ENCODE data around the gene HIGD1C.
"Not testable (repeated sequence)": the region's sequence is repeated elsewhere in the genome, so short reads cannot be mapped to it uniquely, and the experiment has no call there.

HIGD1C gene

GRCh38 chr12:50984586-50985298, 32.4 kb downstream of the HIGD1C start:
- peak in 1 of 51 donors; percentile 36 for DNase-seq

GRCh38 chr12:50985322-50985721, 33.0 kb downstream of the HIGD1C start:
- peak in 4 of 51 donors; percentile 1 to 36 (median 5) for DNase-seq

DNA sequence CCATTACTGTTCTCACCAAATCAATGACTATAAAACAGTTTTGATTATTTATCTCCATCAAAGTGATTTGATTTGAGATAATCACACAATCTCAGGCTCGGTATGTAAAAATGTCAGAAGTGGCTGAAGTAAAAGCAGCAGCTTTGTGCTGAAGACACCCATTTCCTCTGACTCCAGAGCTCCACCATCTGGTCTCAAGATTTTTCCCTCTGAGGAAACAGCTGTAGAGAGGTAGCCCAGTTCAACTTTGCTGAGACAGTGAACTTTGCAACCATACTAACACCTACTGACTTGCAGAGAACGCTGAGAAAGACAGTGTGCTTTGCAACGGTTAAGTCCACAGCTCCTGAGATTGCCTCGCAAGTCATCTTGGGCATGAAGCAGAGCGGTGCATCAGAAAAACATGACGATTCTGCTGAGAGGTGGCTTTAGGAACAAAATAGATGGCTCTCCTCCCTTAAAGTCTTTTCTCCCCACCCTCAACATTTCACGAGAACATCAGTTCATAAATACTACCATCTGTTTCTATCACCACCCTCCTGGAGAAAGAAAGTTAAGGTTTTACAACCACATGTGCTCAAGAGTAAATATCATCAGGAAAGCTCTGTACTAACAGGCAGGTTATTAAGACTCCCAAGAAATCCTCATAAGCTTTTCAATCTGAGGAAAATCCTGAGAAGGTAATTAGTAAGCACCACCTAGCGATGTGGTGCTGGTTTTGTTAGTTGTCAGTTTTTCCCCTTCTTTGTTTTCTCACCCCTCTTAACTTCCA, 34.8 kb downstream of the HIGD1C start:
- peak in 22 of 51 donors; percentile 3 to 70 (median 28) for DNase-seq

- DNase-seq, result no peak
Observed at GRCh38 chr12:50988051-50988450, 35.7 kb downstream of the HIGD1C start.

- DNase-seq, result no peak
Observed at GRCh38 chr12:50988871-50989270, 36.5 kb downstream of the HIGD1C start.

DNA sequence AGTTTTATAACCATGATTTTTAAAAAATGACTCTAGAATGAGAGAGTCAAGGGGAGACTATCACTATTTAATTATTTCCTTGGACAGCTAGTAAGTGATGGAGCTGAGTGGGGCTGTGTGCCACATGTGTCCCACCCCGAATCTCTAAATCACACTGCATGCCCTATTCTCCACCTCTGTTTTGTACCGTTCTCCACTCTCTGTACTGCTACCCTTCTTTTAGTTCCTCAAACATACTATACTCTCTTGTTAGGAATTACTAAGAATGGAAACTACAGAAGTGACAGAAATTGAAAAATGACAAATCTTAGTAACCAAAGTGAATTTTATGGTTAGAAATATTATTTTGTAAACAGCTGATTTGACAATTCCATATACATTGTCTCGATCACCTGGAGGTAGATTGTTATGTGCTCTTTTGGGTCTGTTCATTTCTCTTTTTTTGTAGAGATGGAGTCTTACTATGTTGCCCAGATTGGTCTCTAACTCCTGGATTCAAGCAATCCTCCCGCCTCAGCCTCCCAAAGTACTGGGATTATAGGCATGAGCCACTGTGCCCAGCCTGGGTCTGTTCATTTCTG, 37.9 kb downstream of the HIGD1C start:
- DNase-seq, result no peak

DNA sequence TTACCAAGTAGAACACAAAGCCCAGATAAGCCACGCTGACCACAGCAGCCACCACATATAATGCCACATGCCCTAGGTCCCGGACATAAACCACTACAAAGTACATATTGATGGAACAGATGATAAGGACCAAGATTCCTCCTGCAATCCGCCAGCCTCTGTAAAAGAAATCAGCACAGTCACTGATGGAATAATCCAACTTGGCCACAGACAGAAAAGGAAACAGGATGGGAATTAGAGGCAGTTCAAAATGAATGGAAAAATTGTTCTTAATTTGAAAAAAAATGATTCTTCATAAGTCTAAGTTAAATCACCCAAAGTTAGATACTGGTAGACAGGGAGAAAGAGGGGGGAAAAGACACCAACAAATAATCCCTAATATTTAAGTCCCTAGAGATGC, 38.4 kb downstream of the HIGD1C start:
- no peak for DNase-seq

GRCh38 chr12:50991291-50991690, 38.9 kb downstream of the HIGD1C start:
- no peak for DNase-seq

DNA sequence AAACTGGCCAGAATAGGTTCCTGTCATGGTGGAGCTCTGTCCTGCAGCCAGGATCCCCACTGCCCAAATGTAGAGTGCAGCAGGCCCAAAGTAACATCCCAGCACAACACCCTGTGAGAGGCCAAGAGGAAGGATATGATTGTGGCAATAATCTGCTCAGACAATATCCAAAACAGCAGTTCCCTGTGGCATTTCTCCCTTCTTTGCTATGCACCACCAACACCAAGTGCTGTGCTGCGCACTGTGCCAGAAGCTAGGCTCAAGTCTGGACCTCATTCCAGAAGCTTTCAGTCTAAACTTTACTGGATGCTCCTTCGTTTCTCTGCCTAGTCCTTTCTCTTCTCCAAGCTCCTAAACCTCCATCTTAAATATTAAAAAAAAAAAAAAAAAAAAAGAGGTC, 40.5 kb downstream of the HIGD1C start:
- DNase-seq, result peak in 19 of 51 donors; percentile 1 to 42 (median 18)

GRCh38 chr12:50999093-50999492, 46.7 kb downstream of the HIGD1C start:
- DNase-seq, result peak in 1 of 51 donors; percentile 4

- DNase-seq, result no peak
Observed at GRCh38 chr12:51000245-51000644, 47.9 kb downstream of the HIGD1C start.

- no peak for DNase-seq
Observed at GRCh38 chr12:51001799-51002198, 49.5 kb downstream of the HIGD1C start.

DNA sequence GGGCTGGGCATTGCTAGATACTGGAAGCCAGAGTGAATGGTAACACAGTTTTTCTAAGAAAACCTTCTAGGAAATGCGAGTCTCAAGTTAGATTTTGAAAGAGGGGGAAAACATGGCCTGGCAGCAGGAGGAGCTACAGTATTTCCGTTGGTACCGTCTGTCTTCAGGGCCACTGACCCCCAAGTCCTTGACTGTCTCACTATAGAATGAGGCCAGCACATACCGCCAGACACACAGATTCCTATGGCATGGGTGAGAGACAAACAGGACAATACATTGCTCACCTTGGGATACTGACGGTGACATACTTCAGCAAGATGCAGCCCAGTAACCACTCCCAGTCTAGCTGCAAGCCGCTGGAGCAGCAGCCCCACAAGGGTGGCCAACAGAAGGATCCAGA, 52.2 kb downstream of the HIGD1C start:
- DNase-seq, result peak in 2 of 51 donors; percentile 3 to 11

- DNase-seq, result no peak
Observed at GRCh38 chr12:51005030-51005429, 52.7 kb downstream of the HIGD1C start.

DNA sequence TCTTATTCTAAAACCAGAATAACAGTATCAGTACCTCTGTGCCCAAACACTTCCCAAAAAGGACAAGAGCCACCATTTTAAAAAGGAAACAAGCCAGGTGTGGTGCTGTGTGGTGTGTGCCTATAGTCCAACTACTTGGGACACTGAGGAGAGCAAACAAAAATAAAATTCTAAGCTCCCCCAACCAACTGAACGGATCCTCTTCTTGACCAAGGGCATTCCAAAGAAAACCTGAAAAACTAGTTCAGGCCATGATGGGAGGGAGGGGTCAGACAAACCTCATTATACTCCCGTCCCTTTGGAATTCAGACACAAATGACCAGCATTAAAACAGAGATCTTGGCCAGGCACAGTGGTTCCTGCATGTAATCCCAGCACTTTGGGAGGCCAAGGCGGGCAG, 53.3 kb downstream of the HIGD1C start:
- DNase-seq, result no peak

DNA sequence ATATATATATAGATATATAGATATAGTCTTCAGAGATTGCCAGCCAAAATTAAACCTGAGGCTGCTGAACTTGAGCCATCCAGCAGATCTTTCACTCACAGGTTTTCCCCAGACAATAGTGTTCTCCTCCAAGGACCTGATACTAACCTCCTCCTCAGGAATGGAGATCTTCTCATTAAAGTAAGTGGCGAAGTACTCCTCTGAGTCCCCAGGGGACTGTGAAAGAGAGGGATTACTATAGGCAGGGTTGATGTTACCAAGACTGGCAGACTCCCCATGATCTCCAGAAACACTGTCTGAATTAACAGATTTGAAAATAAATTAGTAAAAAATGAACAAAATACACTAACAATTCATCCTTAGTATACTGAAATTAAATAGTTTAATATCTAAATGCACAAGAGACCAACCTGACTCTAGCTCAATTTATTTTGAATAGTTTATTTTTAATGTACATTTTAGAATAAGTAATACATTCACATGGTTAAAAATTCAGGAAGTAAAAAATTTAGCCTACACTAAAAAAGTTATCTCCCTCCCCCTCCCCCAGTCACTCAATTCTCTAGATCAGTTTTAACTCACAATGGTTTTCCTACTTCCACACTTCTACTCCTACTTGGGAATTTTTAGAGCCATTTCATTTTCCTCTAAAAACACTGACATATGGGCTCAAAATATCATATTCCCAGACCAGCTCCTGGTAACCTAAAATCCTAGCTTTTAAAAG, 56.1 kb downstream of the HIGD1C start:
- DNase-seq, result no peak

DNA sequence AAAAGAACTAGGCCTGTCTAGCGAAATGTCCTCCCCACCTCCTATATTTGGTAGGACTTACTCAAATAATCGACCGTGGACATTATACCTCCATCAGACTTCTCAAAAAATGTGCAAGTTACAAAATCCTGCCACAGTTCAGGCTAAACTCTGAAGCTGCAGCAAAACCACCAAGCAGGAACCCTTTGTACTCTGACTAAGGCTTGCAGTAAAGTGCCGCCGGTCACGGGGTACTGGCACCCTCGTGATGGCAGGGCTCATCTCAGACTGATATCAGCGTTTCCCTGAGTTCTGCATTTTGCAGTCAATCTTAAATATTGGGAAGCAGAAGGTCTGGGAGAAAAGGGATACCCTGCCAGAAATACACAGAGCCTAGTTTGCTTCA, 56.7 kb downstream of the HIGD1C start:
- peak in 48 of 51 donors; percentile 16 to 92 (median 72) for DNase-seq

DNA sequence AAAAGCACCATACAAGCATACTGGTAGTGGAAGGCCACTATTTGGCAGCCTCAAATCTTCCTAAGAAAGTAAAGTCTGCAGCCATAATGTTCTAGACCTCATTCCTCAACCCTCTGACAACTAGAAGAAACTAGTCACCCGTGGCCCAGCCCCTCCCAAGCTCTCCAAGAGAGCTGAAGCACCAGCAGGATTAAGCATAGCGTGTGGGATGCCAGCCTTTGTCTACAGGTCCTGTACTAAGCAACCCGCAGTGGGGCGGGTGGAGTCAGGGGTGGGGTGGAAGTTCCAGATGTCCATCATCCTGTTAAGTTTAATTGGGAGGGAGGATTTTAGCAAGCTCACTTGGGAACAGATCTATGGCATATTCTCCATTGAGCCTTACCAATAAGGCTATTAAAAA, 59.6 kb downstream of the HIGD1C start:
- DNase-seq, result peak in 4 of 51 donors; percentile 4 to 28 (median 12)

GRCh38 chr12:51012570-51013236, 60.4 kb downstream of the HIGD1C start:
- DNase-seq, result no peak

DNA sequence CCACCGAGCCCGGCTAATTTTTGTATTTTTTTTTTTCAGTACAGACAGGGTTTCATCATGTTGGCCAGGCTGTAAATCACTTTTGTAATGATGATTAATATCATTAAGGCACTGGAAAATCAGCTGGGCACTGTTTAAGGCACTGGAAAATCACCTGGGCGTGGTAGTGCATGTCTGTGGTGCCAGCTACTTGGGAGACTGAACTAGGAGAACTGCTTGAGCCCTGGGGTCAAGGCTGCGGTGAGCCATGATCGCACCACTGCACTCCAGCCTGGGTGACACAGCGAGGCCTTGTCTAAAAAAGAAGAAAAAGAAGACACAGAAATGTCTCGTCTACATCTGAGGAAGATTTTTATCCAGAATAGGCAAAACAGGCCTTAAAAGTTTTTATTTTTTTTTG, 61.1 kb downstream of the HIGD1C start:
- no peak for DNase-seq

GRCh38 chr12:51014467-51014866, 62.1 kb downstream of the HIGD1C start:
- DNase-seq, result not testable (repeated sequence)

Data from hypothalamus (tissue), 51 donors.